Stimulated activated CD8-positive, alpha-beta memory T cell treated with anti-CD3 and anti-CD28 coated beads, Interleukin-15, amount 100 ng/mL, for 4 hours (primary cell): ENCODE data around the gene FLAD1.

ENCODE experiments used
- DNase-seq, 2 donors: peaks; one replicate each; pipeline ENCODE4 v3.0.0-alpha.2; 2020; ENCODE audit warnings: low read depth in 2 of 2

FLAD1 gene

DNA sequence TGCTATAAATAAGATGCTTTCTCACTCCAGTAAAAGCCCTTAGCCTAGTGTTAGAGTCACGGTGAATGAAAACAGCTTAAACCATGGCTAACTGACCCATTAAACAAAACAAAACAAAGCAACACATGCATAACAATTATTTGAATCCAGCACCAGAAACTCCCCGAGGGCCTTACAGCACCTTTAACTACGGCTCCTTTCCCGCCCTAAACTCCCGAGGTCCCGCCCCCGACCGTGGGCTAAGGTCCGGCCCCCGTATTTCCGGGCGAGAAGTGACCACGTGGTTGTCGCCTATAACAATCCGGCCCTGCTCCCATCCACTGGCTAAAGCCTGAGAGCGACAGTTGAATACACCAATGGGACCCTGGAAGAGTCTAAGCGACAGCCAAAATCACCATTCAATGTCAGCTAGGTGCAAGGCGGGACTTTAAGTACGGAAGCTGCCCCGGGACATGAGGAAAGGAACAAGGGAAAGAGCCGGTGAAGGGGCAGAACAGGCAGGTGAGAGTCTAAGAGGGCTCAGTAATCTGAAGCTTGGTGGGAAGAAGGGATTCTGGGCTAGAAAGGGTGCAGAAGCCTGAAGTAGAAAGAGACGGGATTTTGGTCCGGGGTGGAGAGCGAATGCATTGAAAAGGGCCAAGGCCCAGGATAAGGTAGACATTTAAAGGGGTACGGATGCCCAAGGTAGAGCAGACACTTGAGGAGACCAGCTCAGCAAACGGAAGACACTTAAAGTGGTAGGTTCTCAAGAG is at the start of gene FLAD1:
TSS of gene FLAD1 (plus strand) at position 448 of the 752 bp plus-strand sequence. CDS start 351 bp downstream, outside the sequence.
- peak; percentile 85 to 95 for DNase-seq

DNA sequence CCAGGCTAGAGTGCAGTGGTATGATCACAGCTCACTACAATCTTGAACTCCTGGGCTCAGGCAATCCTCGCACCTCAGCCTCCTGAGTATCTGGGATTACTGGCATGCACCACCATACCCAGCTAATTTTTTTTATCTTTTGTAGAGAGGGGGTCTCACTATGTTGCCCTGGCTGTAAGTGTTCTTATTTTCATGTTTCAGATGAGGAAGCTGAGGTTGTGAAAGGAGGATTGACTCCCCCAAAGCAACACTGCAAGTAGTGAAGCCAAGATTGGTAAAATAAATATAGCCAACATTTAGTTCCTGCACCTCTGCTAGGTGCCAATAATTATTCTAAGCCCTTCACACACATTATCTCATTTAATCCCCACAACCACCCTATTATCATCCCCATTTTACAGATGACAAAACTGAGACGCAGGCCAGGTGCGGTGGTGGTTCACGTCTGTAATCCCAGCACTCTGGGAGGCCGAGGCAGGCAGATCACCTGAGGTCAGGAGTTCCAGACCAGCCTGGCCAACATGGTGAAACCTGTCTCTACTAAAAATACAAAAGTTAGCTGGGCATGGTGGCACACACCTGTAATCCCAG is 48.7 kb upstream of the FLAD1 start:
- no peak for DNase-seq

GRCh38 chr1:154935749-154936554 is 47.2 kb upstream of the FLAD1 start:
- no peak for DNase-seq

- DNase-seq = peak; percentile 91 to 94
Measured at GRCh38 chr1:154936555-154937084, 46.5 kb upstream of the FLAD1 start, which contains the start of gene PMVK. Gene PMVK (minus strand): TSS chr1:154936719. CDS start chr1:154936685, 34 bp downstream.

- peak; percentile 70 to 77 for DNase-seq
Measured at GRCh38 chr1:154937085-154937987, 45.8 kb upstream of the FLAD1 start.

DNA sequence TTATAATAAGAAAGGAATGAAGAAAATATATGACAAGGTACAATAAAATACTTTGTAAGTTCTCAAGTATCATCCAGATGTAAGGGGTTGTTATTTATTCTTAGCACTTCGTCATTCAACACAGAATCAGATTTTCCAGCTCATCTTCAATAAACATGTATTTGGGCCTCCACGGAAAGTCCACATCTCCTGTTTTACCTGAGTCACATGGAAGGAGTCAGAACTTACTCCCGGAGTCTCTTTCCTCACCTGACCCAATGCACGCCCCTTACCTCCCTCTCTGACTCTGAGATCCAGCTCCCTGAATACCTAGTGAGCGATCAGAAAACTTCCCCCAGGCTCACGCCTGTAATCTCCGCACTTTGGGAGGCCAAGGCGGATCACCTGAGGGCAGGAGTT is 45.2 kb upstream of the FLAD1 start:
- DNase-seq = no peak

DNA sequence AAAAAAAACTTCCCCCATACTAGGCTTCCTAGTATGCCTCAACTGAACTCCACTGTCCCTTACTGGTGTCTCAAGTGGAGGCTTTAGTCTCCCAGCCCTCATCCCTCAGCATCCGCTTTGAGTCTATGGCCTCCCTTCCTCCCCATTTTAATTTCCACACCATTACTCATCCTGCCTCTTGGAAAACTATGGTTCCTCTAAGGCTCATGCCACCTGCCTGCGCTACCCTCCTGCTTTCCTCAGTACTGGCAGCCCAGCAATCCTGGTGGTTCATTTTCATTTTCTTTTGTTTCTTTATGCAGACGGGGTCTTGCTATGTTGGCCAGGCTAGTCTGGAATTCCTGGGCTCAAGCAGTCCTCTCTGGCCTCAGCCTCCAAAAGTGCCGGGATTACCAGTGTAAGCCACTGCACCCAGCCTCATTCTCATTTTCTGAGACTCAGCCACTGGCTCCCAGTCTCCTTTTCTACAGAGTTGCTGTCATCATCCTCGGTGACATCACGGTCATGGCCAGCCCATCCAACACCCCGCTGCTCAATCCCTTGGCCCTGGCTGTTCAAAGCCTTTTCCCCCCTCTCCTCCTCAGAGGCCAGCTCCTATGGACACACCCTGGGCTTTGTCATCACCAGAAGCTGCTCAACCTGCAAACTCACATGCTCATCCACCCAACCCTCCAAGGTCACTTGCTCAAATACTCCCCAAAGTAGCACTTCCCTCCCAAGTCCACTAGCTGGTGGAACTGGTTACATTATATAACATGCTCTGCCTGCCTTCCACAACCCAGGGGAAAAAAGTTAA is 44.3 kb upstream of the FLAD1 start:
- DNase-seq = no peak

DNA sequence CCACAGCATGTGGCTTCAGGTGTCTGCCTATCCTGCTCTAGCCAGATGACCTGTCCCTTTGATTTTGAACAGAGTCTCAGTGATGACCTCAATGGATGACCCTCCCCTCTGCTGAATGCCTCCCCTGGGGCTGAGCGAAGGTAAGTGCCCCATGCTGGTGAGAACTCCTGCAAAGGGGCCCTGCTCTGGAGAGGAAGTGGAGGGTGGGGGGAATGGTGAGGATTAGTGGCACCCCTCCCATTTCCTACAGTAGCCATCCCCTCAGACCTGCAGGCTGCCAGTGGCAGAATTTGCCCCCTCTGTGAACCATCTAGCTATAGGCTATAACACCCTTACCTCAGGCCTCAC is 43.0 kb upstream of the FLAD1 start:
- no peak for DNase-seq

DNA sequence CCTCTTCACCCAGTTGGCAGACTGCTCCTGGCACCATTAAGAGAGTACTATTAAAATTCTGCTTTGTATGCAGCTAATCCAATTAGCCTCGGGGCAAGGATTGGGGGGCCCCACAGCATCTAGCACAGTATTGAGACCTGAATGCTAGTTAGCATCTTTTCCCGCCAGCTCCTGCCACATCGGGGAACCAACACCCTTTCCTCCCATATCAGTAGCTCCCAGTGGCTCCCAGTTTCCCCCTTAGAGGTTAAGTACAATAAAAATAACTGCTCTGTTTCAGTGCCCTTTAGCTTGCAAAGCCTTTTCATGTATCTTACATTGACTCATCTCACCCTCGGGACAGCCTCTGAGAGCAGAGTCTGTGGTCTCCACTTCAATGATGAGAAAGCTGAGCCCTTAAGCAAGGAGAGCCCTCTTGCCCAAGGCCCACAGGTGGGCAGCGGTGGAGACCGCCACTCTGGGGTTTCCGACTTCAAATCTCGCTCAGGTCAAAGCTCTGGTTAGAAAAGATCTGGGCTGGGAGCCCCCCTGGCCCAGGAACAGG is 42.4 kb upstream of the FLAD1 start:
- no peak for DNase-seq

GRCh38 chr1:154941333-154942013 is 41.7 kb upstream of the FLAD1 start:
- no peak for DNase-seq

GRCh38 chr1:154943649-154944400 is 39.3 kb upstream of the FLAD1 start:
- no peak for DNase-seq

GRCh38 chr1:154944401-154945159 is 38.6 kb upstream of the FLAD1 start:
- DNase-seq = no peak

- no peak for DNase-seq
Measured at GRCh38 chr1:154945160-154945961, 37.8 kb upstream of the FLAD1 start.

DNA sequence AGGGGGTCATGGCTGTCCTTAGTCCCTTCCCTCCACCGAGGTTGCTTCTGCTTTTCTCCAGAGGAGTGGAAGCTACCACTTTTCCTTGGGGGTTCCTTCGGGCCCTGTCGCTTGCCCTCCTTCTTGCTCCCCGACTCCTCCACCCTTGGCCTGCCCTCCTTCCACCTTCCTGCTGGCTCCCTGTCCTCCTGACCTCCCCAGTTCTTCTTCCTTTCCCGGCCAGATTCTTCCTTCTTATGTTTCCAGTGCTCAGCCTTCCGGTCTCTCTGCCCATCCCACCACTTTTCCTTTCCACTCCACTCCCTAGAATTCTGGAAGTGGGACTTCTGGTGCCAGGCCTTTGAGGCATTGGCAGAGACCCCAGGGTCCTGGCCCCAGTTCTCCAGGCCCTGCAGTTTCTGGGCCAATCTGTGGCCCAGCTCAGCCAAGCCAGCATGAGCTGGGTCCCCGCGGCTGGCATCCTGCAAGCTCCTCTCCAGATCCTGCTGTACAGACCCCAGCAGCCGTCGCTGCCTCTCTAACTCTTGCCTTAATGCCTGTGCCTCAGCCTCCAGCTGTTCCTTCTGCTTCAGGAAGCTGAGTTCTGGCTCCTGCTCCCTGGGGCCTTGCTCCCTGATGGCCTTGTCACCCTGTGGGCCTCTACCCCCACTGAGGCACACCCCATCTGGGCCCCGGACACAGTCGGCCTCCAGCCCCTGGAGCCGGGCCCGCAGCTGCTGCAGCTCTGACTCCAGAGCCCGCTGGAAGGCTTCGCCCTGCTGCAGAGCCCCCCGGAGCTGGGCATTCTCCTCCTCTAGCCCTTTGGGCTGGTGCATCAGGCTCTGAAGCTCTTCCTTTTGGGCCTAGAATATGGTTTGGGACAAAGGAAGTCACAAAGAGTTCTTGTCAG is 36.9 kb upstream of the FLAD1 start:
- DNase-seq = no peak

DNA sequence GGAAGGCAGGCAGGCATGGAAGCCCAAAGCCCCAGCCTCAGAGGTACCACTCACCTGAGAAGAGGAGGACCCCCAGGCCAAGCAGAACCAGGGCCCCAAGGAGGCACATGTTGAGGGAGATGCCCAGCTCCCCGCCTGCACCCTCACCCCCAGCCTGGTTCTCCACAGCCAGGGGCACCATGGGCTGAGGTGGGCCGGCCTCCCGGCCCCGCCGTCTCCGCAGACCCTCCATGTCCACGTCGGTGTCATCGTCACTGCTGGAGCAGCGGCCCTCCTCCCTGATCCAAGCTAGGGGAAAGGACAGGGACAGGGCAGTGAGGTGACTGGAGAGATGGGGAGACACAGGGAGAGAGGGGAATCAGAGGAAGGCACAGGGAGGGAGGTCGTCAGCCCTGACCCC is 35.1 kb upstream of the FLAD1 start:
- no peak for DNase-seq
